ENCODE measurements around the gene SLC37A4.
"Not testable (repeated sequence)": the region's sequence is repeated elsewhere in the genome, so short reads cannot be mapped to it uniquely, and the experiment has no call there.

DNA sequence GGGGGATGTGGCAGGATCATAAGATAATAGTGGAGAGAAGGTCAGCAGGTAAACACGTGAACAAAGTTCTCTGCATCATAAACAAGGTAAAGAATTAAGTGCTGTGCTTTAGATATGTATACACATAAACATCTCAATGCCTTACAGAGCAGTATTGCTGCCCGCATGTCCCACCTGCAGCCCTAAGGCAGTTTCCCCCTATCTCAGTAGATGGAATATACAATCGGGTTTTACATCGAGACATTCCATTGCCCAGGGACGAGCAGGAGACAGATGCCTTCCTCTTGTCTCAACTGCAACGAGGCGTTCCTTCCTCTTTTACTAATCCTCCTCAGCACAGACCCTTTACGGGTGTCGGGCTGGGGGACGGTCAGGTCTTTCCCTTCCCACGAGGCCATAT is 8.8 kb upstream of the SLC37A4 start:
- TF ChIP-seq, protein P1, sequence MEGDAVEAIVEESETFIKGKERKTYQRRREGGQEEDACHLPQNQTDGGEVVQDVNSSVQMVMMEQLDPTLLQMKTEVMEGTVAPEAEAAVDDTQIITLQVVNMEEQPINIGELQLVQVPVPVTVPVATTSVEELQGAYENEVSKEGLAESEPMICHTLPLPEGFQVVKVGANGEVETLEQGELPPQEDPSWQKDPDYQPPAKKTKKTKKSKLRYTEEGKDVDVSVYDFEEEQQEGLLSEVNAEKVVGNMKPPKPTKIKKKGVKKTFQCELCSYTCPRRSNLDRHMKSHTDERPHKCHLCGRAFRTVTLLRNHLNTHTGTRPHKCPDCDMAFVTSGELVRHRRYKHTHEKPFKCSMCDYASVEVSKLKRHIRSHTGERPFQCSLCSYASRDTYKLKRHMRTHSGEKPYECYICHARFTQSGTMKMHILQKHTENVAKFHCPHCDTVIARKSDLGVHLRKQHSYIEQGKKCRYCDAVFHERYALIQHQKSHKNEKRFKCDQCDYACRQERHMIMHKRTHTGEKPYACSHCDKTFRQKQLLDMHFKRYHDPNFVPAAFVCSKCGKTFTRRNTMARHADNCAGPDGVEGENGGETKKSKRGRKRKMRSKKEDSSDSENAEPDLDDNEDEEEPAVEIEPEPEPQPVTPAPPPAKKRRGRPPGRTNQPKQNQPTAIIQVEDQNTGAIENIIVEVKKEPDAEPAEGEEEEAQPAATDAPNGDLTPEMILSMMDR (IDR thresholded peaks at IDR 0.05) = not testable (repeated sequence)
- TF ChIP-seq ZFX (IDR thresholded peaks at IDR 0.05; ENCODE audit: borderline replicate concordance) = not testable (repeated sequence)

Data from 22Rv1 (cell line).